ENCODE measurements around the gene NT5DC3.

The NT5DC3 gene

GRCh38 chr12:103833891-103834290 lies 7.1 kb downstream of the NT5DC3 start:
- in situ Hi-C loops (cut with HindIII; ENCODE audit: low sequenced_read_pairs), result loop anchor here (5.0 kb wide), 1 partner anchor 57 kb away; no protein-coding TSS in a partner anchor

- in situ Hi-C loops (cut with HindIII; ENCODE audit: low sequenced_read_pairs), result loop anchor here (5.0 kb wide), 1 partner anchor 56 kb away; no protein-coding TSS in a partner anchor
Observed at GRCh38 chr12:103833095-103833775, 7.8 kb downstream of the NT5DC3 start.

- in situ Hi-C loops (cut with HindIII; ENCODE audit: low sequenced_read_pairs), result loop anchor here (5.0 kb wide), 1 partner anchor 55 kb away; no protein-coding TSS in a partner anchor
Observed at GRCh38 chr12:103832048-103832997, 8.7 kb downstream of the NT5DC3 start.

GRCh38 chr12:103830730-103831320 lies 10.2 kb downstream of the NT5DC3 start:
- in situ Hi-C loops (cut with HindIII; ENCODE audit: low sequenced_read_pairs), result loop anchor here (5.0 kb wide), 1 partner anchor 54 kb away; no protein-coding TSS in a partner anchor

- in situ Hi-C loops (cut with HindIII; ENCODE audit: low sequenced_read_pairs), result loop anchor here (5.0 kb wide), 1 partner anchor 53 kb away; no protein-coding TSS in a partner anchor
Observed at GRCh38 chr12:103830025-103830725, 10.9 kb downstream of the NT5DC3 start.

GRCh38 chr12:103829092-103829491 lies 11.9 kb downstream of the NT5DC3 start:
- in situ Hi-C loops (cut with HindIII; ENCODE audit: low sequenced_read_pairs), result no loop called here

- in situ Hi-C loops (cut with HindIII; ENCODE audit: low sequenced_read_pairs), result no loop called here
Observed at GRCh38 chr12:103827911-103828391, 13.1 kb downstream of the NT5DC3 start.

GRCh38 chr12:103824845-103825244 lies 16.2 kb downstream of the NT5DC3 start:
- in situ Hi-C loops (cut with HindIII; ENCODE audit: low sequenced_read_pairs), result no loop called here

GRCh38 chr12:103824290-103824689 lies 16.7 kb downstream of the NT5DC3 start:
- in situ Hi-C loops (cut with HindIII; ENCODE audit: low sequenced_read_pairs), result no loop called here

GRCh38 chr12:103823871-103824270 lies 17.2 kb downstream of the NT5DC3 start:
- in situ Hi-C loops (cut with HindIII; ENCODE audit: low sequenced_read_pairs), result no loop called here

GRCh38 chr12:103821773-103822172 lies 19.3 kb downstream of the NT5DC3 start:
- in situ Hi-C loops (cut with HindIII; ENCODE audit: low sequenced_read_pairs), result no loop called here

- in situ Hi-C loops (cut with HindIII; ENCODE audit: low sequenced_read_pairs), result no loop called here
Observed at GRCh38 chr12:103820881-103821489, 20.0 kb downstream of the NT5DC3 start.

- in situ Hi-C loops (cut with HindIII; ENCODE audit: low sequenced_read_pairs), result no loop called here
Observed at GRCh38 chr12:103820361-103820760, 20.7 kb downstream of the NT5DC3 start.

- in situ Hi-C loops (cut with HindIII; ENCODE audit: low sequenced_read_pairs), result no loop called here
Observed at GRCh38 chr12:103819892-103820291, 21.1 kb downstream of the NT5DC3 start.

GRCh38 chr12:103819312-103819711 lies 21.7 kb downstream of the NT5DC3 start:
- in situ Hi-C loops (cut with HindIII; ENCODE audit: low sequenced_read_pairs), result no loop called here

- in situ Hi-C loops (cut with HindIII; ENCODE audit: low sequenced_read_pairs), result no loop called here
Observed at GRCh38 chr12:103817791-103818190, 23.2 kb downstream of the NT5DC3 start.

GRCh38 chr12:103816663-103817062 lies 24.4 kb downstream of the NT5DC3 start:
- in situ Hi-C loops (cut with HindIII; ENCODE audit: low sequenced_read_pairs), result no loop called here

GRCh38 chr12:103814436-103814835 lies 26.6 kb downstream of the NT5DC3 start:
- in situ Hi-C loops (cut with HindIII; ENCODE audit: low sequenced_read_pairs), result no loop called here

- in situ Hi-C loops (cut with HindIII; ENCODE audit: low sequenced_read_pairs), result no loop called here
Observed at GRCh38 chr12:103813949-103814348, 27.1 kb downstream of the NT5DC3 start.

- in situ Hi-C loops (cut with HindIII; ENCODE audit: low sequenced_read_pairs), result no loop called here
Observed at GRCh38 chr12:103813426-103813825, 27.6 kb downstream of the NT5DC3 start.
